ENCODE measurements around the gene ATOH8. TPM values are rescaled to one million over a fixed set of nuclear protein-coding genes. Genes with fewer than 3 reads are reported as not detected.

Gene ATOH8
- total RNA-seq, 1 experiment from 2014 or later = 0.20 TPM

- no peak overlapping the region for H2BK12ac ChIP-seq (ENCODE audit: insufficient read length, low read depth, low read length)
- no peak overlapping the region for H3T11ph ChIP-seq (ENCODE audit: low read length)
- WGBS (ENCODE audit: extremely low coverage, insufficient read length, low lambda C conversion rate) = no CpG with 5 or more reads among the region's 11 CpGs
- H2BK120ac ChIP-seq (ENCODE audit: low read depth, low read length, poor library complexity, severe bottlenecking) = no peak overlapping the region
- no peaks in the 10 kb centered on the region for H3K9me3 ChIP-seq (ENCODE audit: control insufficient read depth, low read depth, low read length)
- H4K20me1 ChIP-seq (ENCODE audit: control insufficient read depth, insufficient read depth, insufficient read length) = no peaks in the 10 kb centered on the region
- no peaks in the 10 kb centered on the region; a peak in 1 of 7 replicates for H3K36me3 Mint-ChIP-seq (ENCODE audit: insufficient read depth in 1 of 3, low read depth in 3 of 3)
- H3K9ac ChIP-seq (ENCODE audit: extremely low read depth, insufficient read length, low read length) = no peak overlapping the region
- H3K18ac ChIP-seq (ENCODE audit: insufficient read length, low read depth, low read length) = no peak overlapping the region
- H2AFZ ChIP-seq (ENCODE audit: low read length) = no peak overlapping the region
- H3K4ac ChIP-seq (ENCODE audit: low read depth, low read length) = no peak overlapping the region
- no peak overlapping the region for H2BK15ac ChIP-seq (ENCODE audit: low read depth, low read length)
- no peak for DNase-seq
- no peaks in the 10 kb centered on the region for H3K9me3 Mint-ChIP-seq
- H3K27ac Mint-ChIP-seq = no peak overlapping the region
- H2AK5ac ChIP-seq (ENCODE audit: insufficient read length, low read length) = no peak overlapping the region
- H4K8ac ChIP-seq (replicated peaks; ENCODE audit: insufficient read length, low read depth, low read length) = no peak overlapping the region
- no peak overlapping the region for H3K4me2 ChIP-seq (ENCODE audit: insufficient read depth, insufficient read length, low read length)
- H3K4me1 ChIP-seq (ENCODE audit: insufficient read depth, low read length) = no peaks in the 10 kb centered on the region
- H3K79me1 ChIP-seq (ENCODE audit: insufficient read depth, low read depth, low read length, poor library complexity, severe bottlenecking) = no peaks in the 10 kb centered on the region
- H3K27ac ChIP-seq (ENCODE audit: insufficient read length, low read depth, low read length) = no peak overlapping the region
- peaks cover 89% of the 10 kb centered on the region for H3K27me3 Mint-ChIP-seq (ENCODE audit: low read depth)
- H4K91ac ChIP-seq (ENCODE audit: insufficient read length, low read depth, low read length) = no peak overlapping the region
- H2BK20ac ChIP-seq (ENCODE audit: low read depth, low read length, poor library complexity, severe bottlenecking) = no peak overlapping the region
- H3K4me1 Mint-ChIP-seq = peaks cover 13 to 16% of the 10 kb centered on the region in 2 experiments
- peak overlapping the region in 1 of 2 experiments; percentile 62; a peak in 1 of 5 replicates for H3K4me3 Mint-ChIP-seq
- no peak overlapping the region for H3K14ac ChIP-seq (ENCODE audit: insufficient read depth, low read length)
- no peak overlapping the region for H4K5ac ChIP-seq (ENCODE audit: insufficient read length, low read depth, low read length)
- H3K27me3 ChIP-seq (ENCODE audit: insufficient read depth, low read length) = peaks cover 44% of the 10 kb centered on the region
- H3K56ac ChIP-seq (ENCODE audit: insufficient read length, low read depth, low read length) = no peak overlapping the region
- H3K23me2 ChIP-seq (ENCODE audit: insufficient read length, low read depth, low read length, poor library complexity, severe bottlenecking) = peaks cover 21% of the 10 kb centered on the region
- no peak for TF ChIP-seq CTCF (conservative IDR thresholded peaks at IDR 0.05)
- no peak overlapping the region for H3K23ac ChIP-seq (ENCODE audit: insufficient read length, low read depth, low read length)
- no peaks in the 10 kb centered on the region for H3K79me2 ChIP-seq (ENCODE audit: insufficient read depth, low read length)
- no peak overlapping the region for H2BK5ac ChIP-seq (ENCODE audit: insufficient read length, low read length)
These were observed 2.2 kb upstream of the ATOH8 start for GRCh38 chr2:85751627-85752026.
